ENCODE results near the gene PPP1R8. TPM values are rescaled to one million over a fixed set of nuclear protein-coding genes. Genes with fewer than 3 reads are reported as not detected.
"Not testable (repeated sequence)": the region's sequence is repeated elsewhere in the genome, so short reads cannot be mapped to it uniquely, and the experiment has no call there.

The PPP1R8 gene
- total and polyA plus RNA-seq, 2 experiments from 2014 or later = 13.2 to 47.1 TPM

DNA sequence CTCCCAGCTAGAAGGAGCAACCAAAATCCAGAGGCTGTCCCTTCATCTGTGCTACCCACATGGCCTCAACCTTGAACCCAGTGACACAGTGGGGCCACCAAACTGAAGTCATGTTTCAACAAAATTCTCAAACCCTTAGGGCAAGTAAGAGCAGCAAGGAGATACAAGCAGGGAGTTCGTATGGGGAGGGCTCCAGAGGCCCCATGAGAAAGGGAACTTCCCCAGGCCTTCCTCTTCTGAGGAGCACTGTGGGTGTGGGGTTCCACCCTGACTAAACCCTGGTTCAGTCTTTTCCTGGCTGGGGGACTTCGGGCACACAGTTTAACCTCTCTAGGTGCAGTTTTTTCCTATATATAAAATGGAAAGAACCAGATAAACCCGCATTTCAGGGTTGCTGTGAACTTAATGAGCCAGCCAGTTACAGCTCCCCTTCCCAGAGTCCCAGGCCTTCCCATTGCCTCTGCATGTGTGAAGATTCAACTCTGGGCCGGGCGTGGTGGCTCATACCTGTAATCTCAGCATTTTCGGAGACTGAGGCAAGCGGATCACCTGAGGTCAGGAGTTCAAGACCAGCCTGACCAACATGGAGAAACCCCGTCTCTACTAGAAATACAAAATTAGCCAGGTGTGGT is 33.8 kb downstream of the PPP1R8 start:
- no peak for DNase-seq (ENCODE audit: low read depth in 1 of 2, low spot score in 1 of 2)
- Histone ChIP-seq H3K27me3 (no peaks in the 10 kb centered on the region), H3K36me3 (no peaks in the 10 kb centered on the region), H3K27ac (no peak overlapping the region), H3K4me3 (no peak overlapping the region), H3K4me1 (ENCODE audit: low read depth) (no peaks in the 10 kb centered on the region), H3K9me3 (ENCODE audit: low read depth) (no peaks in the 10 kb centered on the region)
- TF ChIP-seq, protein P1, sequence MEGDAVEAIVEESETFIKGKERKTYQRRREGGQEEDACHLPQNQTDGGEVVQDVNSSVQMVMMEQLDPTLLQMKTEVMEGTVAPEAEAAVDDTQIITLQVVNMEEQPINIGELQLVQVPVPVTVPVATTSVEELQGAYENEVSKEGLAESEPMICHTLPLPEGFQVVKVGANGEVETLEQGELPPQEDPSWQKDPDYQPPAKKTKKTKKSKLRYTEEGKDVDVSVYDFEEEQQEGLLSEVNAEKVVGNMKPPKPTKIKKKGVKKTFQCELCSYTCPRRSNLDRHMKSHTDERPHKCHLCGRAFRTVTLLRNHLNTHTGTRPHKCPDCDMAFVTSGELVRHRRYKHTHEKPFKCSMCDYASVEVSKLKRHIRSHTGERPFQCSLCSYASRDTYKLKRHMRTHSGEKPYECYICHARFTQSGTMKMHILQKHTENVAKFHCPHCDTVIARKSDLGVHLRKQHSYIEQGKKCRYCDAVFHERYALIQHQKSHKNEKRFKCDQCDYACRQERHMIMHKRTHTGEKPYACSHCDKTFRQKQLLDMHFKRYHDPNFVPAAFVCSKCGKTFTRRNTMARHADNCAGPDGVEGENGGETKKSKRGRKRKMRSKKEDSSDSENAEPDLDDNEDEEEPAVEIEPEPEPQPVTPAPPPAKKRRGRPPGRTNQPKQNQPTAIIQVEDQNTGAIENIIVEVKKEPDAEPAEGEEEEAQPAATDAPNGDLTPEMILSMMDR (IDR thresholded peaks at IDR 0.05; ENCODE audit: low read depth, low read length) = no peak

DNA sequence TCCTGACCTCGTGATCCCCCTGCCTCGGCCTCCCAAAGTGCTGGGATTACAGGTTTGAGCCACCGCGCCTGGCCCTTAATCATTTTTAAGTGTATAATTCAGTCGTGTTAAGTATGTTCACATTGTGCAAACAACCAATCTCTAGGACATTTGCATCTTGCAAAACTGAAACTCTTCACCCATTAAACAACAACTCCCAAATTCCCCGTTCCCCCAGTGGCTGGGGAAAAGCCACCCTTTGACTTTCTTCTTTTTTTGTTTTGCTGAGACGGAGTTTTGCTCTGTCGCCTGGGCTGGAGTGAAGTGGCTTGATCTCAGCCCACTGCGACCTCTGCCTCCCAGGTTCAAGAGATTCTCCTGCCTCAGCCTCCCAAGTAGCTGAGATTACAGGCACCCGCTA is 35.2 kb downstream of the PPP1R8 start:
- no peak for DNase-seq (ENCODE audit: low read depth in 1 of 2, low spot score in 1 of 2)
- Histone ChIP-seq H3K4me3 (no peak overlapping the region), H3K36me3 (no peaks in the 10 kb centered on the region), H3K27me3 (no peaks in the 10 kb centered on the region), H3K4me1 (ENCODE audit: low read depth) (no peaks in the 10 kb centered on the region), H3K9me3 (ENCODE audit: low read depth) (no peaks in the 10 kb centered on the region), H3K27ac (no peak overlapping the region)
- TF ChIP-seq, protein P1 (IDR thresholded peaks at IDR 0.05; ENCODE audit: low read depth, low read length) = no peak

DNA sequence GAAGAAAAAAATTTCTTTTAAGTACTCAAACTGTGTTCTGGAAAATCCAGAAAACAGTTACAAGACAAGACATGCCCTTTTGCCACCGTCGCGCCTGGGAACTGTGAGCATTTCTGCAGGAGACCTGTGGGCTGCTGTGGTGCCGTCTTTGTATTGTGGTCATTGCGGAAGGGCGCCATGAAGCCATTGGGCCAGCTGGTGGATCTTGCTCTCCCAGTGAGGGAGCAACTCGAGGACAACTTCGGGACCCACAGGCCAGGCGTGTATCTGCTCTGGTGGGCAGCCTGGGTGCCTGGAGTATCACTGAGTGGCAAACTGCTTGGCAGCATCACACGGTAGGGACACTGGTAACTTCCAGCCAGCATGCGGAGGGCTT is 38.0 kb downstream of the PPP1R8 start:
- no peaks in the 10 kb centered on the region for H3K36me3 ChIP-seq
- no peaks in the 10 kb centered on the region for H3K4me1 ChIP-seq (ENCODE audit: low read depth)
- no peak overlapping the region for H3K27ac ChIP-seq
- no peaks in the 10 kb centered on the region for H3K9me3 ChIP-seq (ENCODE audit: low read depth)
- TF ChIP-seq, protein P1 (IDR thresholded peaks at IDR 0.05; ENCODE audit: low read depth, low read length) = no peak
- no peak for DNase-seq (ENCODE audit: low read depth in 1 of 2, low spot score in 1 of 2)
- H3K4me3 ChIP-seq = no peak overlapping the region
- peaks cover 9% of the 10 kb centered on the region for H3K27me3 ChIP-seq

DNA sequence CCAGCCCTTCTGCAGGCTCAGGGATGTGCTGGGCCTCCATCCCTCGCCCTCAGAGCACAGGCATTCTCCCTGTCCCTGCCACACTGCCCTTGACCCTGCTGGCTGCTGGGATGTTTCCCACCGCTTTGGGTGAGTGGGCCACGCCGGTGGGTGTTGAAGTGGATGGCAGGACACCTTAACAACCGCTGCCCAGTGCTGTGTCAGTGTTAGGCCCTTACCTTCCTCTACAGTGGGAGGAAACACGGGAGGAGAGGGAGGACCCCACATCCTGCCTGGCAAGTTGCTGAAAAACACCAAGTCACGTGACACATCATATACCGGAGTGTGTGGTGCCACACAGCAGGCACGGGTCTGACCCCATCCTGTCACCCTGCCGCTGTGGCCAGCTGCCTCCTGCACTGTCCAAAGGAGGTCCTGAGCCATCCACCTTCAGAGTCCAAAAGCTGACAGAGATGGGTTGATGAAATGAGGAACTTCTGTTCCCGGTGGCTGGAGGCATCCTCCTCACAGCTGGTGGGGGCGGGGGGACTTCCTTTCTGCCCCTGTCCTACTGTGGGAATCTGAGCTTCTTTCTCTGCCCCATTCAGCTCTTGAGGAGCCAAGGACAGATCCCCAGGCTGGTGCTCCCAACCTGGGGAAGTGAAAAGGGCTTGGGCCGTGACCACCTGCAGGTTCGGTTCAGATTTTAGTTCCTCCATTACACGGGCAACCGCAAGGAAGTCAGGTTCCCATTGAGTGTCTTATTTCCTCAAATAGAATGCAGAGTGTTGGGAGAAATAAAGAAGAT is 38.5 kb downstream of the PPP1R8 start:
- H3K36me3 ChIP-seq = no peaks in the 10 kb centered on the region
- H3K27ac ChIP-seq = no peak overlapping the region
- TF ChIP-seq, protein P1 (IDR thresholded peaks at IDR 0.05; ENCODE audit: low read depth, low read length) = no peak
- H3K27me3 ChIP-seq = peaks cover 9% of the 10 kb centered on the region
- H3K9me3 ChIP-seq (ENCODE audit: low read depth) = no peaks in the 10 kb centered on the region
- H3K4me1 ChIP-seq (ENCODE audit: low read depth) = no peaks in the 10 kb centered on the region
- DNase-seq (ENCODE audit: low read depth in 1 of 2, low spot score in 1 of 2) = no peak
- H3K4me3 ChIP-seq = no peak overlapping the region

DNA sequence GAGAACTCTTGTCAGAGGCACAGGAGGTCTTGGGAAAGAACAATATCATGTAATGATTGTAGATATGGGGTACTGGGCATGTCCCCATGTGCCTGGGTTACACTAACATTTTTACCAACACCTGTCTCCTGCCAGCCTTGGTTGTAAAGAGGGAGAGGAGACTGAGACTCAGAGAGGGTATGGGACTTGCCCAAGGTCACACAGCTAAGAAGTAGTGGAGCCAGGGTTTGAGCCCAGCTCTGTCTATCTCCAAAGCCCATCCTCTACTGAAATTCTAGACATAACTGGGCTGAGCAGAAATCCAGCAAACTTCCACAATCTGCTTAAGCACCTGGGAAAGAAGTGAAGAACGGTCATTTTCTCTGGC is 39.1 kb downstream of the PPP1R8 start:
- Histone ChIP-seq H3K36me3 (no peaks in the 10 kb centered on the region), H3K27ac (no peak overlapping the region), H3K27me3 (peaks cover 9% of the 10 kb centered on the region), H3K9me3 (ENCODE audit: low read depth) (no peaks in the 10 kb centered on the region), H3K4me1 (ENCODE audit: low read depth) (no peaks in the 10 kb centered on the region), H3K4me3 (no peak overlapping the region)
- no peak for DNase-seq (ENCODE audit: low read depth in 1 of 2, low spot score in 1 of 2)
- TF ChIP-seq, protein P1 (IDR thresholded peaks at IDR 0.05; ENCODE audit: low read depth, low read length) = no peak

DNA sequence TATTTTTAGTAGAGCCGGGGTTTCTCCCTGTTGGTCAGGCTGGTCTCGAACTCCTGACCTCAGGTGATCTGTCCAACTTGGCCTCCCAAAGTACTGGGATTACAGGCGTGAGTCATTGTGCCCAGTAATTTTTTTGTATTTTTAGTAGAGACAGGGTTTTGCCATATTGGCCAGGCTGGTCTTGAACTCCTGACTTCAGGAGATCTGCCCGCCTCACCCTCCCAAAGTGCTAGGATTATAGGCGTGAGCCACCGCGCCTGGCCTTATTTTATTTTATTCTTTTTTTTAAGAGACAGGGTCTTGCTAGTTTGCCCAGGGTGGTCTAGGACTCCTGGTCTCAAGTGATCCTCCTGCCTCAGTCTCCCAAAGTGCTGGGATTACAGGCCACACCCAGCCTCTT is 40.5 kb downstream of the PPP1R8 start:
- not testable (repeated sequence) for H3K36me3 ChIP-seq; H3K4me3 ChIP-seq; H3K27me3 ChIP-seq; H3K4me1 ChIP-seq (ENCODE audit: low read depth); H3K9me3 ChIP-seq (ENCODE audit: low read depth); DNase-seq (ENCODE audit: low read depth in 1 of 2, low spot score in 1 of 2); H3K27ac ChIP-seq

Measured in cardiac muscle cell (in vitro differentiated cells and primary cell).